ENCODE results near the gene NIN. TPM values are rescaled to one million over a fixed set of nuclear protein-coding genes. Genes with fewer than 3 reads are reported as not detected.

NIN gene
- polyA plus RNA-seq (2011; rRNA removed): 25.1 and 26.9 TPM in 2 replicates
- 47.8 and 51.5 TPM in 2 replicates for polyA minus RNA-seq (2011; rRNA and poly(A)+ RNA removed)

DNA sequence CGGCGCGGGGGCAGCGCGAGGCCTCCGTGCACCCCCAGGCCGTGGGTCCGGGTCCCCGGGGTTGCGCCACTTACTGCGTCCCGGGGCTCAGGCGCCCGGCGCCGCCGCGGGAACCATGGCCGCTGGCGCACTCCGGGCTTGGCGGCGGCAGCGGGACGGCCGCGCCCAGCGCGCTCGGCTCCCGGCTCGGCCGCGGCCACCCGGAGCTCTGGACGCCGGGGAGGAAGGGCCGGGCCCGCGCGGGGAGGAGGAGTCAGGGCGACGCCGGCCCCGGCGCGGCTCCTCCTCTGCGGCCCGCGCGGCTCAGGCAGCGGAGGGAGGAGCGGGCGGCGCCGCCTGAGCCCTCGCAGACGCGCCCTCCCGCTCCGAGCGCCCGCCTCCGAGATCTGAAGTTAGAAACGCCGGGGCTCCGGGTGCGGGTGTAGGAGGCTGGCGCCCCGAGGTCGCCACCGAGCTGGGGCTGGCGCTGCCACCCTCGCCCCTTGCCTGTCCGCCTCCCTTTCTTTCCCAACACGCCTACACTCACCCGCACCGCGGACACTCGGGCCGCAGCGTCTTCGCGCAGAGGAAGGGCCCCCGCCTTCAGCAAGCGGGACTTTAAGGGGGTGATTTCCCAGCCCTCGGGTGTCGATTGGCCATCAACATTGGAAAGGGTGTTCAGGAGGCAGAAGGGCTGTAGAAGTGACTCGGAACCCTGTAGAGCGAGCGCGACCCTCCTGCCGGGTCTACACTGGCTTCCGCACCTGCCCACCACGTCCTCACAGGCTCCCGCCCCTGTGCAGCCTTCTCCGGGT, at the start of gene NIN:
NIN (minus strand) TSS at position 231 of the 794 bp plus-strand sequence. CDS start 9,106 bp downstream, outside the sequence.
- POLR2A ChIA-PET: interaction anchor here (1.0 kb wide), 1 partner anchor 29 kb away, joined by 3 read pairs; no protein-coding TSS in a partner anchor
- CTCF ChIA-PET: interaction anchor here (3.7 kb wide), 1 partner anchor 30 kb away, joined by 32 read pairs; no protein-coding TSS in a partner anchor

DNA sequence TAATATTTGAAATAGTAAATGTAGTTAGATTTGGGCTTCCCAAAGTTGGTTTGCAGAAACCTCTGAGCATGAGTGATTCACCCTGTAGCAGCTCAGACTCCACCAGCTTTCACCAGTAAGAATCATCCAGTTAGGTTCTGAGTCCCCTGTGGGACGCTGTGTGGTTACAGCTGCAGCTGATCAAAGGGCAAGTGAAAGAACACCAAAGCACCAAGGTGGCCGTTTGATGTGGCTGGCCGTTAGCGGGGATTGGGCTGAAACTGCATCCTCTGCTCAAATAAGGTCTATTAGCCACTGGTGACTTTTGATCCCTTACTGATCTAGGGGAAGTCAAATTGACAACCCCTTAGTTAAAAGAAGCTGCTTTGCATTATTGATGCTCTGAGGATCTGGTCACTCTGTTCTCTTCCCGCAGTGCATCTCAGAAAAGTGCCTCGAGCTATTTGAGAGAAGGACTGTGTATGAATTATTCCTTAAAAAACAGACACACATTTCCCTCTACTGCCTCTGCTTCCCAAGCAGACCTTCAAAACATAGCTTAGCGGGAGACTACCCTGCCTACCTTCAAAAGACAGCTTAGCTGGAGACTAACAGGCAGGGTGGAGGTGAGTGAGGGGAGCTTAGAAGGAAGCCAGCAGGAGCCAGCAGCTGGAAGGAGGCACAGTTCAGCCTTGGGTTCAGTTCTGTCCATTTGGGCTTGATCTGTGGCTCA, 44.6 kb upstream of the NIN start:
- TF ChIP-seq, protein P1, sequence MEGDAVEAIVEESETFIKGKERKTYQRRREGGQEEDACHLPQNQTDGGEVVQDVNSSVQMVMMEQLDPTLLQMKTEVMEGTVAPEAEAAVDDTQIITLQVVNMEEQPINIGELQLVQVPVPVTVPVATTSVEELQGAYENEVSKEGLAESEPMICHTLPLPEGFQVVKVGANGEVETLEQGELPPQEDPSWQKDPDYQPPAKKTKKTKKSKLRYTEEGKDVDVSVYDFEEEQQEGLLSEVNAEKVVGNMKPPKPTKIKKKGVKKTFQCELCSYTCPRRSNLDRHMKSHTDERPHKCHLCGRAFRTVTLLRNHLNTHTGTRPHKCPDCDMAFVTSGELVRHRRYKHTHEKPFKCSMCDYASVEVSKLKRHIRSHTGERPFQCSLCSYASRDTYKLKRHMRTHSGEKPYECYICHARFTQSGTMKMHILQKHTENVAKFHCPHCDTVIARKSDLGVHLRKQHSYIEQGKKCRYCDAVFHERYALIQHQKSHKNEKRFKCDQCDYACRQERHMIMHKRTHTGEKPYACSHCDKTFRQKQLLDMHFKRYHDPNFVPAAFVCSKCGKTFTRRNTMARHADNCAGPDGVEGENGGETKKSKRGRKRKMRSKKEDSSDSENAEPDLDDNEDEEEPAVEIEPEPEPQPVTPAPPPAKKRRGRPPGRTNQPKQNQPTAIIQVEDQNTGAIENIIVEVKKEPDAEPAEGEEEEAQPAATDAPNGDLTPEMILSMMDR (IDR thresholded peaks at IDR 0.05; ENCODE audit: low read depth, low read length): no peak
- Histone ChIP-seq H3K27me3 (ENCODE audit: control insufficient read depth, insufficient read depth, low read length) (peaks cover 3% of the 10 kb centered on the region), H3K27ac (ENCODE audit: low read depth, low read length) (no peak overlapping the region), H3K9me3 (ENCODE audit: control insufficient read depth, insufficient read depth, low read length) (no peaks in the 10 kb centered on the region), H3K4me3 (ENCODE audit: low read depth, low read length) (no peak overlapping the region)
- DNase-seq (ENCODE audit: low read depth, low spot score): no peak
- ChIA-PET CTCF (interaction anchor here (1.8 kb wide), 1 partner anchor 15 kb away, joined by 12 read pairs; no protein-coding TSS in a partner anchor), POLR2A (no interaction called here)

More for the DNA sequence above, at the start of gene NIN:
- H3K9me3 ChIP-seq (ENCODE audit: control insufficient read depth, insufficient read depth, low read length): no peaks in the 10 kb centered on the region
- peak within 1 kb of the TSS; percentile 39 for H3K27ac ChIP-seq (ENCODE audit: low read depth, low read length)
- no peak for DNase-seq (ENCODE audit: low read depth, low spot score)
- H3K4me3 ChIP-seq (ENCODE audit: low read depth, low read length): peak within 1 kb of the TSS; percentile 79
- TF ChIP-seq, protein P1 (IDR thresholded peaks at IDR 0.05; ENCODE audit: low read depth, low read length): no peak
- no peaks in the 10 kb centered on the region for H3K27me3 ChIP-seq (ENCODE audit: control insufficient read depth, insufficient read depth, low read length)

- Histone ChIP-seq H3K9me3 (ENCODE audit: control insufficient read depth, insufficient read depth, low read length) (no peaks in the 10 kb centered on the region), H3K27ac (ENCODE audit: low read depth, low read length) (no peak overlapping the region), H3K27me3 (ENCODE audit: control insufficient read depth, insufficient read depth, low read length) (peaks cover 3% of the 10 kb centered on the region), H3K4me3 (ENCODE audit: low read depth, low read length) (no peak overlapping the region)
- POLR2A ChIA-PET: no interaction called here
- TF ChIP-seq, protein P1 (IDR thresholded peaks at IDR 0.05; ENCODE audit: low read depth, low read length): no peak
- DNase-seq (ENCODE audit: low read depth, low spot score): no peak
- CTCF ChIA-PET: interaction anchor here (1.8 kb wide), 1 partner anchor 14 kb away, joined by 12 read pairs; no protein-coding TSS in a partner anchor
Observed at GRCh38 chr14:50874757-50875156, 43.8 kb upstream of the NIN start.

DNA sequence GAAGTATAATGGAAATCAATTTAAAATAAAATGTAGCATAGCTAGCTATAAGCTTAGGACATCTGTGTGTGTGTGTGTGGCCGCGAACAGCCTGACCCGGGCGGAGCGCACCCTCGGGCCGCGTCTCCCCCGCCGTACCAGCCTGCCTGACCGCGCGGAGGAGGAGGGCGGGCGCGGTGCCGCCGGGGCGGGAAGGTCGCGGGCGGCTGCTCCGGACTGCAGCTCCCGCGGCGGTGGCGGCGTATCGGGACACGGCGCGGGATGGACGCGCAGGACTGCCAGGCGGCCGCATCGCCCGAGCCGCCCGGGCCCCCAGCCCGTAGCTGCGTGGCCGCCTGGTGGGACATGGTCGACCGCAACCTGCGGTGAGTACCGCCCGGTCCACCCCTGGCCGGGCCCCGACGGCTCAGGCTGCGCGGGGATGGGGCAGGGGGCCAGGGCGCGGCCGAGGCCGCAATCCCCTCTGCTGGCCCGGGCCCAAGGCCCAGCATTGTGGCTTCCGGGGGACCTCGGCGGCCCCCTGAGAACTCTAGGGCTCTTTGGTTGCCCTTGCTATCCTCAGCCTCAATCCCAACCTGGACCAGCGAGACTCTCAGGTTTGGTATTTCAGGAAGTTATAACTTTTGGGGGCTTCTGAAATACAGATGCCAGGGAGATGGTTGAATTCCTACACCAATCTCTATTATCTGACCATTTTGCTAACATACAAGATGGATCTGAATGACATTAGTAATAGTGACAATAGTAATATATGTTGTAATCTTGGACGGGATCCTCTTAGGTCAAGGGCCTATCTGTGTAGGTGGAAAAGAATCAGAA, 41.2 kb upstream of the NIN start, which contains the start of gene ABHD12B:
ABHD12B (plus strand) TSS at position 140 of the 819 bp plus-strand sequence; CDS start at position 262, 122 bp downstream.
- H3K27me3 ChIP-seq (ENCODE audit: control insufficient read depth, insufficient read depth, low read length): peaks cover 3% of the 10 kb centered on the region
- H3K9me3 ChIP-seq (ENCODE audit: control insufficient read depth, insufficient read depth, low read length): no peaks in the 10 kb centered on the region
- CTCF ChIA-PET: interaction anchor here (1.6 kb wide), 1 partner anchor 12 kb away, joined by 10 read pairs; no protein-coding TSS in a partner anchor
- DNase-seq (ENCODE audit: low read depth, low spot score): no peak
- H3K4me3 ChIP-seq (ENCODE audit: low read depth, low read length): peak within 1 kb of the TSS; percentile 34; the same call in 1 of the 2 replicates
- POLR2A ChIA-PET: no interaction called here
- no peak within 1 kb of the TSS for H3K27ac ChIP-seq (ENCODE audit: low read depth, low read length)
- TF ChIP-seq, protein P1 (IDR thresholded peaks at IDR 0.05; ENCODE audit: low read depth, low read length): no peak
